Measurements from ENCODE around the gene CYP4F11.

- TF ChIP-seq CTCF (IDR thresholded peaks at IDR 0.05; ENCODE audit: insufficient read depth, low read depth, low read length): no peak
- TF ChIP-seq EZH2 (IDR thresholded peaks at IDR 0.05; ENCODE audit: insufficient read depth, low read length): no peak
Observed at GRCh38 chr19:15937771-15938170, 3.4 kb upstream of the CYP4F11 start.
